Right atrium auricular region (tissue), 2 donors: ENCODE results near the gene SERPINB6. TPM values are rescaled to one million over a fixed set of nuclear protein-coding genes. Genes with fewer than 3 reads are reported as not detected.
"Not testable (repeated sequence)": the region's sequence is repeated elsewhere in the genome, so short reads cannot be mapped to it uniquely, and the experiment has no call there.

ENCODE experiments used
- DNase-seq: peaks from one replicate; pipeline ENCODE4 v3.0.0-alpha.2; 2019; ENCODE audit warnings: low spot score
- H3K27ac ChIP-seq, 2 donors: fragments of 200-600 bp; sonication (generic); 1 replicate in 1 of 2; 2 replicates in 1 of 2; pipeline ENCODE4 v1.5.1; 2016 to 2019
- H3K27me3 ChIP-seq, 2 donors: fragments of 200-600 bp; sonication (generic); one replicate each; pipeline versions ENCODE4 v1.5.1 to v1.6.0; 2017 to 2019
- H3K36me3 ChIP-seq: fragments of 200-600 bp; sonication (generic); one replicate; pipeline ENCODE4 v1.5.1; 2016
- H3K4me1 ChIP-seq, 2 donors: fragments of 200-600 bp; sonication (generic); one replicate each; pipeline versions ENCODE4 v1.5.1 to v1.6.0; 2017 to 2019
- H3K4me3 ChIP-seq, 2 donors: fragments of 200-600 bp; sonication (generic); 1 replicate in 1 of 2; 2 replicates in 1 of 2; pipeline ENCODE4 v1.5.1; 2017 to 2019; ENCODE audit warnings: mild to moderate bottlenecking in 1 of 2, moderate library complexity in 1 of 2
- H3K9me3 ChIP-seq, 2 donors: fragments of 200-600 bp; sonication (generic); one replicate each; pipeline ENCODE4 v1.5.1; 2019
- total RNA-seq, 2 donors: library from RNA; depleted of rRNA; stranded (reverse); fragments of >200 nt; gene quantifications; one replicate each; pipeline ENCODE4 v1.1.0, GENCODE V29; 2016
- TF ChIP-seq, protein P1 (sequence below), 2 donors: fragments of 200-600 bp; sonication (generic); IDR thresholded peaks; one replicate each; pipeline ENCODE4 v1.5.1; 2019; ENCODE audit warnings: antibody characterized with exemption in 2 of 2

The SERPINB6 gene
- total RNA-seq, 2 donors from 2014 or later: 181 to 184 TPM

DNA sequence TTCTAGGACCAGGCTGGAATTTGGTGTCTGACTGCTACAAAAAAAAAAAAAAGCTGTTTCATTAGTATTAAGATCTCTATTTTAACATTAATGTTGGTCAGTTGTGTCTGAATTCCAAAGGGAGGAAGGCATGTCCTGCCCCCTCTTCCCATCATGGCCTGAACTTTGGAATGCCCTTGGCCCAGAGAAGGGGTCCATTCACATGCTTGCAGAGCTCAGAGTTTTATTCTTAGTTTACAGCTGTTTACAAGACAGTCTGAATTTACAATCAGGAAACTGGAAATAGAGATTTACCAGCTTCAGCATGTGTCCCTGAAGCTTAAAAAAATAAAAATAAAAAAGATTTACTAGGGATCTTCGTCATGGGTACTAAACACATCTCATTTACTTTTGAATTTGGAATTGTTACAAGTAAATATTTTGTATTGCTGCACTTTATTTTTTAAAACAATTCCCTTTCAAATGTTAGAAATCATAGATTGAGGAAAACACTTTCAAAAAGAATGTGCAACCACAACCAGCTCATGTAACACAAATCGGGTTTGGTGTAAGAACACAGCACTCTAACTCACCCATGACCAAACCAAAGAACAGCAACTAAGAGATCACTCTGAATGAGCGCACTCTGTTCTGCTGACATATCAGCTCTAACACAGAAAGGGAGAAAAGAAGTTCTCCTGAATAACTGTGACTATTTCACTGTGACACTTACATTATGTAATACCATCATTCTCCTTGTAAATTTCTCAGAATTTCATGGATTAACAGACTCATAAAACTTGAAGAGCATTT lies 6.6 kb upstream of the SERPINB6 start:
- TF ChIP-seq, protein P1, sequence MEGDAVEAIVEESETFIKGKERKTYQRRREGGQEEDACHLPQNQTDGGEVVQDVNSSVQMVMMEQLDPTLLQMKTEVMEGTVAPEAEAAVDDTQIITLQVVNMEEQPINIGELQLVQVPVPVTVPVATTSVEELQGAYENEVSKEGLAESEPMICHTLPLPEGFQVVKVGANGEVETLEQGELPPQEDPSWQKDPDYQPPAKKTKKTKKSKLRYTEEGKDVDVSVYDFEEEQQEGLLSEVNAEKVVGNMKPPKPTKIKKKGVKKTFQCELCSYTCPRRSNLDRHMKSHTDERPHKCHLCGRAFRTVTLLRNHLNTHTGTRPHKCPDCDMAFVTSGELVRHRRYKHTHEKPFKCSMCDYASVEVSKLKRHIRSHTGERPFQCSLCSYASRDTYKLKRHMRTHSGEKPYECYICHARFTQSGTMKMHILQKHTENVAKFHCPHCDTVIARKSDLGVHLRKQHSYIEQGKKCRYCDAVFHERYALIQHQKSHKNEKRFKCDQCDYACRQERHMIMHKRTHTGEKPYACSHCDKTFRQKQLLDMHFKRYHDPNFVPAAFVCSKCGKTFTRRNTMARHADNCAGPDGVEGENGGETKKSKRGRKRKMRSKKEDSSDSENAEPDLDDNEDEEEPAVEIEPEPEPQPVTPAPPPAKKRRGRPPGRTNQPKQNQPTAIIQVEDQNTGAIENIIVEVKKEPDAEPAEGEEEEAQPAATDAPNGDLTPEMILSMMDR (IDR thresholded peaks at IDR 0.05): no peak
- Histone ChIP-seq H3K4me1 (peaks cover 0 to 33% of the 10 kb centered on the region in 2 donors), H3K9me3 (no peaks in the 10 kb centered on the region), H3K4me3 (no peak overlapping the region), H3K36me3 (no peaks in the 10 kb centered on the region), H3K27me3 (no peaks in the 10 kb centered on the region), H3K27ac (no peak overlapping the region)
- DNase-seq: no peak

DNA sequence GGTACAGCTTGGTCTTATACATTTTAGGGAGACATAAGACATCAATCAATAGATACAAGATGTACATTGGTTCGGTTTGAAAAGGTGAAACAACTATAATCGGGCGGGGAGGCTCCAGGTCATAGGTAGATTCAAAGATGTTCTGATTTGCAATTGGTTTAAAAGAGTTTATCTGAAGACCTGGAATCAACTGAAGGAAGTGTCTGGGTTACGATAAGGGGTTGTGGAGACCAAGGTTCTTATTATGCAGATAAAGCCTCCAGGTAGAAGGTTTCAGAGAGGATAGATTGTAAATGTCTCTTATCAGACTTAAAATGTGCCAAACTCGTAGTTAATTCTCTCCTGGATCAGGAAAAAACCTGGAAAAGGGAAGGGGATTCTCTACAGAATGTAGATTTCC lies 5.9 kb upstream of the SERPINB6 start:
- H3K27ac ChIP-seq: no peak overlapping the region
- H3K9me3 ChIP-seq: no peaks in the 10 kb centered on the region
- no peak for DNase-seq
- H3K4me1 ChIP-seq: peaks cover 0 to 27% of the 10 kb centered on the region in 2 donors
- TF ChIP-seq, protein P1 (IDR thresholded peaks at IDR 0.05): no peak
- no peak overlapping the region for H3K4me3 ChIP-seq
- no peaks in the 10 kb centered on the region for H3K36me3 ChIP-seq
- no peaks in the 10 kb centered on the region for H3K27me3 ChIP-seq

DNA sequence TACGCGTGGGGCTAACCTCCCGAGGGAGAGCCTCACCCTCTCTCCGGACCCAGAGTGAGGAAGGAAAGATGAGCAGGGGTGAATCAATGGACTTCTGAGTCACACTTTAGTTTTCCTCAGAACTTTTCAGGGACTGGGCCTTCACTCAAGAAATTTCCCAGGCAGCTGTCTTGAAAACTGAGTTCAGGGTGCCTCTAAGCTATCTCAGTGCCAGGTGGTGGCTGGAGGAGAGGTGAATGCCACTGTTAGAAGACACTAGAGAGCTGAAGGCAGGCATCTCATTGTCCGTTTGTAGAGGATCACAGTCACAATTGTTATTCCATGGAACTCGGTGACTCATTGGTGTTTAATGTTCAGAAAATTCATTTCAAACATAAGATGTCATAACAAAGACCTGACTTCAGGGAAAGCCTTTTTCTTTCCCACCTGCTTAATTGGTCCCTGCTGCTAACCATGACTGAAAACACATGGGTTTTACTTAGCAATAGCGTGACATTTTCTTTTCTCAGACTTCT lies 5.3 kb upstream of the SERPINB6 start:
- H3K27ac ChIP-seq: no peak overlapping the region
- no peaks in the 10 kb centered on the region for H3K9me3 ChIP-seq
- no peaks in the 10 kb centered on the region for H3K27me3 ChIP-seq
- TF ChIP-seq, protein P1 (IDR thresholded peaks at IDR 0.05): no peak
- no peak for DNase-seq
- no peak overlapping the region for H3K4me3 ChIP-seq
- H3K36me3 ChIP-seq: no peaks in the 10 kb centered on the region
- H3K4me1 ChIP-seq: peaks cover 0 to 20% of the 10 kb centered on the region in 2 donors

DNA sequence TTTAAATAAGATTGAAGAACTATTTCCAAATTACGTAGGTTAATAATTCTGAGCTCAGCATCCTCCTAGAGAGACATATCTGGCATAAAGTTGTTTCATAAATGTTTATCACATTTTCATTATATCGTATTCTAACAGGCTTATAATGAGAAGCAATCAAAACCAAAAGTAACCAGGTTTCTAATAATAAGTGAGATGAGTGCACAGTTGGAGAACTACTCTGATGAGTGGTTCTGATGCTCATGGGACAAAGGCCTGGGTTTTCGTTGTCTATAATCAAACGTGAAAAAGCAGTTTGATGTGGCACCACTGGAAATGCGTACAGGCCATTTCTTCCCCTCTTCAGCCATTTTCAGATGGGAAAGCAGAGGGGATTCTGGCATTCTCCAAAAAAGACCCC lies 4.7 kb upstream of the SERPINB6 start:
- H3K27ac ChIP-seq: no peak overlapping the region
- H3K9me3 ChIP-seq: no peaks in the 10 kb centered on the region
- no peaks in the 10 kb centered on the region for H3K36me3 ChIP-seq
- no peak overlapping the region for H3K4me3 ChIP-seq
- no peaks in the 10 kb centered on the region for H3K27me3 ChIP-seq
- peaks cover 0 to 14% of the 10 kb centered on the region in 2 donors for H3K4me1 ChIP-seq
- DNase-seq: no peak
- TF ChIP-seq, protein P1 (IDR thresholded peaks at IDR 0.05): no peak

DNA sequence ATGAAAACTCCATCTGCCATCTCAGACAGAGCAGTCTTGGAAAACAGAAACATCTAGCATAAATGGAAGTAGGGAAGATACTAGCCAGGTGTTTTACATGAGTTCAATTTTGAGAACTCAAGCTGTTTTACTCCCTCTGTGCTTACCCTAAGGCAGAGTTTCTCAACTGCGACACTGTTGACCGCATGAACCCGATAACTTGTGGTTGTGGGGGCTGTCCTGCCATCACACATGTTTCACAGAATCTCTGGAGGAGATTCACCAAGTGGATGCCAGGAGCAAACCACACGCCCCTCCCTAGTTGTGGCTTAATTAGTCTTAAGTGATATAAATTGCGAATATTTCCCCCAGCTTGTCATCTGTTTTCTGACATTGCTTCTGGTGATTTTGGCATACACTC lies 2.3 kb upstream of the SERPINB6 start:
- Histone ChIP-seq H3K4me1 (peaks cover 0 to 13% of the 10 kb centered on the region in 2 donors), H3K36me3 (no peaks in the 10 kb centered on the region), H3K9me3 (no peaks in the 10 kb centered on the region), H3K4me3 (no peak overlapping the region), H3K27ac (no peak overlapping the region), H3K27me3 (no peaks in the 10 kb centered on the region)
- DNase-seq: no peak
- TF ChIP-seq, protein P1 (IDR thresholded peaks at IDR 0.05): no peak

DNA sequence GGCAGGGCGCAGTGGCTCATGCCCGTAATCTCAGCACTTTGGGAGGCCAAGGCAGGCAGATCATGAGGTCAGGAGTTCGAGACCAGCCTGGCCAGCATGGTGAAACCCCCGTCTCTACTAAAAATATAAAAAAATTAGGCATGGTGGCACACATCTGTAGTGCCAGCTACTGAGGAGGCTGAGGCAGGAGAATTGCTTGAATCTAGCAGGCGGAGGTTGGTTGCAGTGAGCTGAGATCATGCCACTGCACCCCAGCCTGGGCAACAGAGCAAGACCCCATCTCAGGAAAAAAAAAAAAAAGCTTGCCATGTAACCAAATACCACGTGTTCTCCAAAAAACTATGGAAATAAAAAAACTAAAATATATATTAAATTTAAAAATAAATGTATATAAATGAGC lies 1.8 kb upstream of the SERPINB6 start:
- not testable (repeated sequence) for DNase-seq, H3K27ac ChIP-seq, H3K36me3 ChIP-seq, H3K9me3 ChIP-seq, H3K4me3 ChIP-seq, H3K27me3 ChIP-seq
- H3K4me1 ChIP-seq: peaks cover 0 to 13% of the 10 kb centered on the region in 2 donors

DNA sequence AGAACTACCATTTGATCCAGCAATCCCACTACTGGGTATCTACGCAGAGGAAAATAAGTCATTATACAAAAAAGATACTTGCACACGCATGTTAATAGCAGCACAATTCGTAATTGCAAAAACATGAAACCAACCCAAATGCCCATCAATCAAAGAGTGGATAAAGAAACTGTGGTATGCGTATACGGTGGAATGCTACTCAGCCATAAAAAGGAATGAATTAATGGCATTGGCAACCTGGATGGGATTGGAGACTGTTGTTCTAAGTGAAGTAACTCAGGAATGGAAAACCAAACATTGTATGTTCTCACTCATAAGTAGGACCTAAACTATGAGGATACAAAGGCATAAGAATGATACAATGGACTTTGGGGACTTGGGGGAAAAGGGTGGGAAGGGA lies 1.3 kb upstream of the SERPINB6 start:
- Histone ChIP-seq H3K4me1 (peaks cover 0 to 13% of the 10 kb centered on the region in 2 donors), H3K27ac (peak overlapping the region in 1 of 2 donors; percentile 100)
- not testable (repeated sequence) for H3K4me3 ChIP-seq, DNase-seq, H3K9me3 ChIP-seq, H3K36me3 ChIP-seq, H3K27me3 ChIP-seq

DNA sequence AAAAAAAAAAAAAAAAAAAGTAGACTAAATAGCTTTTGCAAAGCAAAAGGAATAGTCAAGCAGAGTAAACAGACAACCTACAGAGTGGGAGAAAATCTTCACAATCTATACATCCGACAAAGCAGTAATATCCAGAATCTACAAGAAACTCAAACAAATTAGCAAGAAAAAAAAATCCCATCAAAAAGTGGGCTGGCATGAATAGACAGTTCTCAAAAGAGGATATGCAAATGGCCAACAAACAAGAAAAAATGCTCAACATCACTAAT lies 786 bp upstream of the SERPINB6 start:
- Histone ChIP-seq H3K27ac (peak overlapping the region; percentile 96 to 100), H3K4me1 (peaks cover 0 to 14% of the 10 kb centered on the region in 2 donors), H3K4me3 (peak overlapping the region; percentile 82 to 90)
- H3K9me3 ChIP-seq, H3K27me3 ChIP-seq, H3K36me3 ChIP-seq, DNase-seq: not testable (repeated sequence)
